SKM-1 treated with dmso at 0.1 percent for 144 hours (cell line): ENCODE measurements around the gene LCOR.

Source experiments
- DNase-seq: peaks from one replicate; lab custom pipeline; 2025; ENCODE audit not compliant: unreplicated experiment; lab: John Stamatoyannopoulos, UW

The LCOR gene

GRCh38 chr10:97007417-97007816 lies 175.3 kb downstream of the LCOR start:
- DNase-seq, result no peak

DNA sequence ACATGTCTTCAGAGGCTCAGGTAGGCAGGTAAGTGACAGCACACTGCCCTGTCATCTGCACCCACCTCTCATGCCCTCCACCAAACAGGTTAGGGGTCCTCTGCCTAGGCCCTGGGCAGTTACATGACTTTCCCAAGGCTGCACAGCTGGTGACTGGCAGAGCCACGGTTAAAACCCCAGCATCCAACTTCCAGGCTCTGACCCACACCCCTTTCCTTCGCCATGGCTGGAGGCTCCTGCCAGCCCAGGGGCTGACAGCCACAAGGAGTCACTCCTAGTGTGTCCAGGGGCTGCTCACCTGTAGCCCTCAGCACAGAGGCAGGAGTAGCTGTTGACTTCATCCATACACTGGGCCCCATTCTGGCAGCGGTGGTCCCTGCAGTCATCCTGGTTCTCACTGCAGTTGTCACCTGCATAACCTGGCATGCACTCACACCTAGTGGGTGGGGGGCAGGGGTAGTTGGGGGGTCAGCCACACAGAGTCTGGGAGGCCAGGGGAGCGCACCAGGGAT lies 178.7 kb downstream of the LCOR start:
- DNase-seq, result no peak

DNA sequence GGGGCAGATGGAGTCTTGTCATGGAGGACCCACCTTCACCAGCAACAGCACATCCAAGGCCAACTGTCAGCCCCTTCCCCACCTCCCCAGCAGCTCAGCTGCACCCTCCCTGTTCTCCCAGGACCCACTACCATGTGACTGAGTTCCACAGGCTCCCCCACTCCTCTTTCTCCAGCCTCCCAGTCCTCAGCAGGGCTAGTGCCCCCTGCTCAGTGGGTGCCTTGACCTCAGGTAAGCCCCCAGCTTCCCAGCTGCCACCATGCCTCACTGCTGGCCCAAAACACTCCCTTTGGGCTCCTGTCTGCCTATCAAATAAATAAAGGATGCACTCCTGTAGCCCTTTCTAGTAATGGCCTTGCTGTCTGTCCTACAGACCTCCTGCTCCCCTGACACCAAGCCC lies 179.3 kb downstream of the LCOR start:
- no peak for DNase-seq

DNA sequence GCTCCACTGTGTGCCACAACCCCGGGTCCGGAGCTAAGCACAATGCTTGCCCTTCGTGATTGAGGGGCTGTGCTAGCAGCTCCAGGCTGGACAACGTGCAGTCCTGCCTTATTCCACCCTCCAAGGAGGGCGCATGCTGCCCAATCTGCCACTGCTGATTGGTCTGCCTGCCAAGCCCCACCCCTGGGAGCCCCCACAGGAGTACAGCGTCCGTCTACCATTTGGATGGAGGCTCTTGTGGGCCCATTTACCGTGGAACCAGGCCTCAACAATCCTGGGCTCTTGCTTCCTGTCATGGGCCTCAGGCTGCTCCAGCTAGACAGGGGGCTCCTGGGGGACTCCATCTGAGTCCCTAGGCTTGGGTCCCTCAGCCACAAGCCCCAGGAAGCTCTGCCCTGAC lies 180.4 kb downstream of the LCOR start:
- DNase-seq, result no peak

- DNase-seq, result no peak
These were observed 181.5 kb downstream of the LCOR start for GRCh38 chr10:97013568-97013967.

DNA sequence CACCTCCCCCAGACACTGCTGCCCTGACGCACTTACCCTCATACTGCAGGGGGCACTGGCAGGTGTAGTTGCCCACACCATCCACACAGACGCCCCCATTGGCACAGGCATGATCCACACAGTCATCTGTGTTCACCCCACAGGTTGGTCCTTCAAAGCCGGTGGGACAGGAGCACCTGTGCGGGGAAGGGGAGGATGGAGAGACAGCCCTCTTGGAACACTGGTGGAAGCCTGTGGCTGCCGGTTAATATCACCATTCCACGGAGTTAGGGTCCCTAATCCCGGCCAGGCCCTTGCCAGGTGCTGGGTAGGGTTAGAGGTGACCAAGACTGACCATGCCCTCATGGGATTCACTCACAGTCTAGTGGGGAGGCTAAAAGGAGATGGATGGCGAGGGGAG lies 181.9 kb downstream of the LCOR start:
- no peak for DNase-seq

DNA sequence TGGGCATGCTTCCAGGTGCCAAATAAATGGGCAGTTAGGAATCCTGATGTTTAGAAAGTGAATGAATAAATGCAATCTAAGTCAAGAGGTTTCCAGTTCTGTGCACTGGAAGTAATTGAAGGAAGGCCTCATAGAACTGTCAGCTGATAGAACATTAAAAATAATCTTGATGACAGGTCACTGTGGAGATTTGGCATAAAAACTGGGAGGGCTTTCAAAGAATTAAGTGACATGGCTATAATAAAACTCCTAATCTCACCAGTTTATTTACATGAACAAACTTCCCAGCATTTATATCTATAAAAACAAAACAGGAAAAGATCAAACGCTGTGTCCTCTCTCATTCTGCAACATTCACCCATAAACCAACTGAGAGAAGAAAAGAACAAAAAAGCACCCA lies 183.1 kb downstream of the LCOR start:
- no peak for DNase-seq

GRCh38 chr10:97016728-97017473 lies 184.8 kb downstream of the LCOR start:
- no peak for DNase-seq

- DNase-seq, result no peak
These were observed 185.4 kb downstream of the LCOR start for GRCh38 chr10:97017474-97017903.

GRCh38 chr10:97018251-97019212 lies 186.4 kb downstream of the LCOR start:
- no peak for DNase-seq

DNA sequence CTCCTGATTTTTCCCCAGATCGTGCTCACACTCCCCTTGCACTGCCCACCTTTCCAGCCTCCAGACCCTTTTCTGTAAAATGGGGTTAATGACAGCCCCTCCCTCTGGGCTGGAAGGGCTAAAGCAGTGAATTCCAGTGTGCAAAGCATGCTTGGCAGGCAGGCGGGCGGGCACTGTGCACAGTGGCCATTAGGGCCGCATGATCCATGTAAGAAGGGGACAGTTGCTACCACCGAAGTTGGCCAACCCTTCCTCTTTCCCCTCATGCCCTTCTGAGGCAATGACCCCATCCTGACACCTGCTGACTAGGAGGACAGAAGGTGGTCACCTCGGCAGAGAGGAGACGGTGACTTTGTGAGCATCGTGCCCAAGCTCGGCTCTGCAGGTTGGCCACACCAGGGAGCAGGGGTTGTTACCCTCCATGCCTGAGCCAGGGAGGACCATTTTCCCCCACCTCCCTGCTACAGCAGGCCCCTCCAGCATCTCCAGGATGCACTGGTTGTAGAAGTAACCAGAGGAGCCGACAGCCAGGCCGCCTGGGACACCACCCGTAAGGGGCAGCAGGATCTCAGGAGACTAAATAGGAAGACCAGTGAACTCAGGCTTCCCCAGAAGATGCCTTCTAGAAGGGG lies 187.2 kb downstream of the LCOR start:
- DNase-seq, result no peak

DNA sequence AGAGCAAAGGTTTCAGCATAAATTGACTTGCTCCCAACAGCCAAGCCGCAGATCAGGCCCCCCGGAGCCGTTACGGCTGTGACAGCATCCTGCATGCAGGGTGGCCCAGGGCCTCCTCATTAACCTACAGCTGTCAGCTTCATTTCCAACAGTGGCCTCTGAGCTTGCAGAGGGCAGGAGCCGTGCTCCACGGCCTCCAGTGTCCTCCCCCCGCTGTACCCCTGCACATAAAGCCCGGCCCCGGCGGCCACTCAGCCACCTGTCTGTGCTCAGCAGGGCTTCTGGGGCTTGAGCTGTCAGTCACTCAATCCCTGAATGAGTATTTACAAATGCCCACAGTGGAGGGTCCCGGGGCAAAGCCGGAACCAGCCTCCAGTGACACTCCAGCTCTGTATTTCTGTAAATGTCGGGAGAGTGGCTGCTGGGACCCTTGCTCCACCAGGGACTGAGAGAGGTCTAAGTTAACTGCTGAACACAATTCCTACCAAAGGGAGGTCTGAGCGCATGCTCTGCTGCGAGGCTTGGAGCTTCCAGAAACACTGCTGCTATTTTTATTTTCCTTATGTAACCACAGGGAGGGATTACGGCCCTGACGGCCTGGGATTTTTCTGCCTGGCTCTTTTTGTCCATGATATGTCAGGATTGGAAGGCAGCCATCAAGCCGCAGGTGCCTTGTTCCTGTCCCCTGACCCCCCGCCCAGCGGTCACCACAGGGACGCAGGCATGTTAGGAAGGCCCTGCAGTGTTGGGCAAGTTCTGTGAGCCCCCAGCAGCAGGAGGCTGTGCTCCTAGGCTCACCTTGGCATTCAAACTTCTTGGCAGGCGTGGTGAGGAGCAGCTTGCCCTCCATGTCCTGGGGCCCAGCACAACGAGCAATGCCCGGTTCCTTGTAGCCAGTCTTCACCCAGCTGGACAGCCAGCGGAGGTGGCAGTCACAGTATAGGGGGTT lies 188.6 kb downstream of the LCOR start:
- no peak for DNase-seq

GRCh38 chr10:97022616-97023015 lies 190.5 kb downstream of the LCOR start:
- no peak for DNase-seq

DNA sequence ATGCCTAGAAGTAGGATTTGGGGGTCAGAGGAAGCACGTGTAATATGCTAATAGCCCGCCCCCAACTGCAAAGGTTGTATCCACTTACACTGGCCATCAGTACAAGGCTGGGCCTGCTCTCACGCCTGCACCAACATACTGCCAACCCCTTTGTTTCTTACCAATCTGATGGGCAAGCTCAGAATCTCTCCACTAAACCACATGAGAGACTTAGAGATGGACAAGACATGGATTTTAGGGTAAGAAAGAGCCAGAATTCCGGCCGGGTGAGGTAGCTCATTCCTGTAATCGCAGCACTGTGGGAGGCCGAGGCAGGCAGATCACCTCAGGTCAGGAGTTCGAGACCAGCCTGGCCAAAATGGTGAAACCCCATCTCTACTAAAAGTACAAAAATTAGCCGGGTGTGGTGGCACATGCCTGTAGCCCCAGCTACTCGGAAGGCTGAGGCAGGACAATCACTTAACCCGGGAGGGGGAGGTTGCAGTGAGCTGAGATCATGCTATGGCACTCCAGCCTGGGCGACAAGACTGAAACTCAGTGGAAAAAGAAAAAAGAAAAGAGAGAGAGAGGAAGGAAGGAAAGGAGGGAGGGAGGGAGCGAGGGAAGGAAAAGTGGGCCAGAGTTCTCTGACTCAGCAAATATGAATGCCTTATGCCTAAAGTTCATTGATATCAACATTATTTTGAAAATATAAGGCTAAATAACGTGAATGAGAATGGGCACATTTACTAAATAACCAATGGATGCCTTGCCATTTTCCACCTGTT lies 191.5 kb downstream of the LCOR start:
- no peak for DNase-seq

DNA sequence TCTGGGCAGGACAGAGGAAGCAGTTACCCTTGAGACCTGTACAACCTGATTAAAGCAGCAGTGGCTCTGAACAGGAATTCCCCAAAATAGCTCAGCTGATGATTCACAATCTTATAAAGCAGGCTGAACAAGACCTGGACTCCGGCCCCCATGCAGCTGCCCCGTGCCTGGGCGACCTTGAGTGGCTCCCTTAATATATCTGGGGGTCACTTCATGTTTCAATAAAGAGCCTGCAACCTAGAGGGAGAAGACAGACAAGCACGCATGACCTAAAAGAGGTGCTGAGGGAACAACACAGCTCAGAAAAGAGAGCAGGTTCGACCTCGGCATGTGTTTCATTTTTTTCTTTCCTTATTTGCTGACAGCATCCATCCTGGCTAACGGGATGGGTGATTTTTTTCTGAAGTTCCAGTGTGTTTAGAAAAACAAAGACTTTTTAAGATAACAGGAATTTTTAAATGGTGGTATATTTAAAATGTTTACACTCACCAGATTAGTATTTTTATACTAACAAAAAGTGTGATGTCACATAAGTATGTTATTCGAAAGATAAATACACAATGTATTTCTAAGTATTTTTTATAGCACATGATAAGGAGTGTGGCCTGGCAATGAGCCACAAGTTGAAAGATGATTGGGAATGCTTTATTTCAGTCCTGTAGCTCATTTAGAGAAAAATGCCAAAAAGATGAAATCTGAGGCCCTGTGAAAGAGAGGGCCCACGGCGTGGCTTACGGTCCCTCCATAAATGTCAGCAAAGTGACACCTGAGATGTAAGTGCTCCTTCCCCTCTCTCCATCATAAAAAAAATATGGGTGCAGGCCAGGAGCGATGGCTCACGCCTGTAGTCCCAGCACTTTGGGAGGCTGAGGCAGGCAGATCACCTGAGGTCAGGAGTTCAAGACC lies 192.3 kb downstream of the LCOR start:
- no peak for DNase-seq

DNA sequence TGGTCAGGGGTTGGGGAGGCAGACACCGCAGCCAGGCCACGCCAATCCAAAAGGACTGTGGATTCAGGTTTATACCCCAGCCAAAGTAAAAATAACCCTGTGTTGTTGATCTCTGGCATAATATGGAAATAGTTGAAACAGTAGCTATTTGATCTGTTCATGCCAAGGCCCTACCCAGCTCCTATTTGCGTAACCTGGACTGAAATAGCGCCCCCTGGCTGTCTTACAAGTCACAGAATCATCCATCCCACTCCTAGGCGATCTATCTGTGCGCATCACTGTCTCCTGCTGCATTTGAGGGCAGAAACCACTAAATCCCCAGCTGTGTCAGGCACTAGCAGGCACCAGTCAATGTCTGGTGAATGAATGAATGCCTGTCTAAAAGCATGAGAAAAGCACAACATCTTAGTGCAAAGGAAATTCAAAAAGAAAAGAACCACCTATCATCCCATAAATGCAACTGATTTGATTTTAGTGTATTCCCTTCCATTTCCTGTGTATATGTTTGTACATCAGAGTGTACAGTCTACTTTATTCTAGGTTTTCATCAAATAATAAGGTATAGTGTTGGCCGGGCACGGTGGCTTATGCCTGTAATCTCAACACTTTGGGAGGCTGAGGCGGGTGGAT lies 193.6 kb downstream of the LCOR start:
- peak; percentile 53 for DNase-seq

DNA sequence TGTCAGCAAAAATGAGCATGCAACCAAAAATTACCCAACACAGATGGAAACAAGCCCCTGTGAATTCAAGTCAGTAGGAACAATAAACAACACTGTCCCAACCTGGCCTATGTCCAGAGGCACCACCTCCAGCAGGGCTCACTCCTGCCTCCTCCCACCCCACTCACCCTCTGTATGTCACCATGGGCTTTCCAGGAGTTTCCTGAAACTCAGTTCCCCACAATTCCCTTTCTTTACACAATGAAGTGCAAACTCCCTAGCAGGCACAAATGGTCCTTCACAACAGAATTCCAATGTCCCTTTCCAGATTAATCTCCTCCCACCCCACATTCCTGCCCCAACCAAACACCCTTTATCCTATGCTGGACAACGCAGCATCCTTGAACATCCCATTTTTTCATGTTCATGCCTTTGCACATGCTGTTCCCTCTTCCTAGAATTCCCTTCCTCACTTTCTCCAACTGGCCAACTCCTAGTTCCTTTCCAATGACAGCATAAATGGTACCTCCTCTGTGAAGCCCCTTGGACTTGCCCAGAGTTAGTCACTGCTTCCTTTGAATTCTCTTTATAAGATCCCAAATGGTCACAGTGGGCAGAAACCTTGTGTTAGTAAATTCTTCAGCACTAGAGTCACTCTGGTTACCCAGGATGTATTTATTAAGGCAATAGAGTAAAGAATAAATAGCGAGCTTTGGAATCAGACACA lies 196.2 kb downstream of the LCOR start:
- no peak for DNase-seq

GRCh38 chr10:97028832-97029178 lies 196.7 kb downstream of the LCOR start:
- no peak for DNase-seq
